Measurements from ENCODE around the gene GINS3. TPM values are rescaled to one million over a fixed set of nuclear protein-coding genes. Genes with fewer than 3 reads are reported as not detected.

The GINS3 gene
- total and polyA plus RNA-seq, 12 donors, result 7.6 to 25.2 (median 10.5) TPM

Small RNA genes lying within 50 kb of the gene (small RNA-seq; reads per million reads assigned to genes)
- gene RNU6-1110P (0 reads per million in 2 donors), gene RNU6-269P (0 reads per million in 2 donors)

Other genes with a start within 250 kb of the GINS3 start
- gene CSNK2A2, start 194.4 kb upstream of the GINS3 start, total RNA-seq, result 10 to 100 TPM; 18.0 to 76.3 (median 41.1) TPM
- 10 to 100 TPM; 29.3 to 44.1 (median 34.3) TPM for gene CSNK2A2, start 194.4 kb upstream of the GINS3 start, polyA plus RNA-seq
- gene PRSS54, start 97.4 kb upstream of the GINS3 start, total RNA-seq, result not detected
- gene PRSS54, start 97.4 kb upstream of the GINS3 start, polyA plus RNA-seq, result not detected
- gene NDRG4, start 107.7 kb downstream of the GINS3 start, total RNA-seq, result 100 to 1,000 TPM; 160 to 952 (median 346) TPM
- 100 to 1,000 TPM; 139 to 339 (median 176) TPM for gene NDRG4, start 107.7 kb downstream of the GINS3 start, polyA plus RNA-seq
- 10 to 100 TPM; 14.4 to 53.8 (median 26.8) TPM for gene SETD6, start 123.0 kb downstream of the GINS3 start, total RNA-seq
- gene SETD6, start 123.0 kb downstream of the GINS3 start, polyA plus RNA-seq, result 10 to 100 TPM; 17.9 to 40.7 (median 24.8) TPM
- 100 to 1,000 TPM in 8 of 9 donors, 10 to 100 TPM in 1; 83.4 to 172 (median 162) TPM for gene CNOT1, start 237.4 kb downstream of the GINS3 start, total RNA-seq
- 100 to 1,000 TPM in 1 of 3 donors, 10 to 100 TPM in 2; 40.9 to 189 (median 41.8) TPM for gene CNOT1, start 237.4 kb downstream of the GINS3 start, polyA plus RNA-seq

Data from adrenal gland (tissue), 12 donors.